ENCODE data around the gene CLPTM1L.
"Not testable (repeated sequence)": the region's sequence is repeated elsewhere in the genome, so short reads cannot be mapped to it uniquely, and the experiment has no call there.

The CLPTM1L gene

DNA sequence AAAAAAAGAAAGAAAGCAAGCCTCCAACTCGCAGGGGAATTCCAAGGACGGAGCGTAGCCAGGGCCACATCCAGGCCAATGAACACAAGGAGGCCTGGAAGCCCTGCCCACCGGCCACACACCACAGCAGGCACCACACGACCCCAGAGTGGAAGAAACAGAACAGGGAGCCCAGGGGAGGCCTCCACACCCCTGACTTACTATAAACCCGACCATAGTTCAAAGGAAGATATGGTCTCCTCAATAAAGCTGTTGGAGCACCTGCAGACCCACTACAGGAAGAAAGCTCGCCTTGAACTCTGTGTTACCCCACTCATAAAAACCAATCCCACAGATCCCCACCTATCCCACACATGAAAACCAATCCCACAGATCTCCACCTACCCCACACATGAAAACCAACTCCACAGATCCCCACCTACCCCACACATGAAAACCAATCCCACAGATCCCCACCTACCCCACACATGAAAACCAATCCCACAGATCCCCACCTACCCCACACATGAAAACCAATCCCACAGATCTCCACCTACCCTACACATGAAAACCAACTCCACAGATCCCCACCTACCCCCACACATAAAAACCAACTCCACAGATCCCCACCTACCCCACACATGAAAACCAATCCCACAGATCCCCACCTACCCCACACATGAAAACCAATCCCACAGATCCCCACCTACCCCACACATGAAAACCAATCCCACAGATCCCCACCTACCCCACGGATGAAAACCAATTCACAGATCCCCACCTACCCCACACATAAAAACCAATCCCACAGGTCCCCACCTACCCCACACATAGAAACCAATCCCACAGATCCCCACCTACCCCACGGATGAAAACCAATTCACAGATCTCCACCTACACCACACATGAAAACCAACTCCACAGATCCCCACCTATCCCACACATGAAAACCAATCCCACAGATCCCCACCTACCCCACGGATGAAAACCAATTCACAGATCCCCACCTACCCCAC, 69.2 kb downstream of the CLPTM1L start:
- peaks cover 27% of the 10 kb centered on the region for H3K36me3 ChIP-seq (ENCODE audit: insufficient read depth, low read length)
- not testable (repeated sequence) for H3K27ac ChIP-seq (ENCODE audit: low read depth, low read length); H3K4me1 ChIP-seq (ENCODE audit: insufficient read depth, low read length); H3K9me3 ChIP-seq (ENCODE audit: insufficient read depth, low read depth, low read length); H3K4me3 ChIP-seq (ENCODE audit: low read length); H3K9ac ChIP-seq (ENCODE audit: low read depth, low read length); H3K27me3 ChIP-seq (ENCODE audit: insufficient read depth, low read length)
- 89% methylated on average over 10 of the region's 10 CpGs for WGBS

DNA sequence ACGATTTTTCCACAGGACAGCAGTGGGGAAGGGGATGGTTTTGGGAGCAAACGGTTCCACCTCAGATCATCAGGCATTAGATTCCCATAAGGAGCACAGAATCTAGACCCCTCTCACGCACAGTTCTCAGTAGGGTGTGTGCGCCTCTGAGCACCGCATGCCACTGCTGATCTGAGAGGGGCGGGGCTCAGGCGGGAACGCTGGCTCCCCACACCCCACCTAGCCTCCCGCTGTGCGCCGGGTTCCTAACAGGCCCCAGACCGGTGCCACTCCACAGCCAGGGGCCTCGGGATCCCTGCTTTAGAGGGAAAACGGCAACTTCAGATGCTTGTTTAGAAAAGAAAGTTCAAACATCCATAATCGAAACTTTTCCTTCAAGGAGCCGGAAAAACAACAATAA, 70.4 kb downstream of the CLPTM1L start:
- Histone ChIP-seq H3K4me1 (ENCODE audit: insufficient read depth, low read length) (no peaks in the 10 kb centered on the region), H3K36me3 (ENCODE audit: insufficient read depth, low read length) (peaks cover 34% of the 10 kb centered on the region), H3K9me3 (ENCODE audit: insufficient read depth, low read depth, low read length) (no peaks in the 10 kb centered on the region), H3K9ac (ENCODE audit: low read depth, low read length) (no peak overlapping the region), H3K27ac (ENCODE audit: low read depth, low read length) (no peak overlapping the region), H3K4me3 (ENCODE audit: low read length) (no peak overlapping the region), H3K27me3 (ENCODE audit: insufficient read depth, low read length) (no peaks in the 10 kb centered on the region)
- WGBS = 93% methylated on average over 16 of the region's 16 CpGs

DNA sequence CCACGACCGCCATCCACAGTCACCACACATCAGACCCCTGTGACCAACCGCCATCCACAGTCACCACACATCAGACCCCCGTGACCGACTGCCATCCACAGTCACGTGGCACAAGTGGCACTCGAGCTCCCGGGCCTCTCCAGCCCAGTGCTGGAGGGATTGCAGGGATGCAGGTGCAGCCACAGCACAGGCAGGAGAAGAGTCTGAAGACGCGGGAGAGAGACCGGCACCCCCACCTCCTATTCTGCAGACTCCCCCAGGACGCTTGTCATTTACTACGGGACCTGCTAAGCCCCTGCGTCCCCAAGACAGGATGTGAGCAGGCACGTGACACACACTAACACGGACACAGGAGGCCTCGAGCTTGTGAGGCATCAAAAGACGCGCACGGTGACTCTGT, 71.2 kb downstream of the CLPTM1L start:
- no peak overlapping the region for H3K4me3 ChIP-seq (ENCODE audit: low read length)
- H3K9ac ChIP-seq (ENCODE audit: low read depth, low read length) = no peak overlapping the region
- no peak overlapping the region for H3K27ac ChIP-seq (ENCODE audit: low read depth, low read length)
- no peaks in the 10 kb centered on the region for H3K4me1 ChIP-seq (ENCODE audit: insufficient read depth, low read length)
- no peaks in the 10 kb centered on the region for H3K27me3 ChIP-seq (ENCODE audit: insufficient read depth, low read length)
- peaks cover 31% of the 10 kb centered on the region for H3K36me3 ChIP-seq (ENCODE audit: insufficient read depth, low read length)
- H3K9me3 ChIP-seq (ENCODE audit: insufficient read depth, low read depth, low read length) = no peaks in the 10 kb centered on the region
- WGBS = 96% methylated on average over 20 of the region's 20 CpGs

GRCh38 chr5:1272201-1272600, 72.7 kb downstream of the CLPTM1L start:
- no peak overlapping the region for H3K27ac ChIP-seq (ENCODE audit: low read depth, low read length)
- H3K9me3 ChIP-seq (ENCODE audit: insufficient read depth, low read depth, low read length) = no peaks in the 10 kb centered on the region
- WGBS = 96% methylated on average over 17 of the region's 21 CpGs
- no peak overlapping the region for H3K9ac ChIP-seq (ENCODE audit: low read depth, low read length)
- no peaks in the 10 kb centered on the region for H3K27me3 ChIP-seq (ENCODE audit: insufficient read depth, low read length)
- H3K4me1 ChIP-seq (ENCODE audit: insufficient read depth, low read length) = no peaks in the 10 kb centered on the region
- H3K36me3 ChIP-seq (ENCODE audit: insufficient read depth, low read length) = peaks cover 26% of the 10 kb centered on the region
- H3K4me3 ChIP-seq (ENCODE audit: low read length) = no peak overlapping the region

GRCh38 chr5:1270933-1271914, 73.7 kb downstream of the CLPTM1L start:
- Histone ChIP-seq H3K4me1 (ENCODE audit: insufficient read depth, low read length) (no peaks in the 10 kb centered on the region), H3K27ac (ENCODE audit: low read depth, low read length) (no peak overlapping the region), H3K4me3 (ENCODE audit: low read length) (no peak overlapping the region), H3K36me3 (ENCODE audit: insufficient read depth, low read length) (peaks cover 31% of the 10 kb centered on the region), H3K9ac (ENCODE audit: low read depth, low read length) (no peak overlapping the region), H3K9me3 (ENCODE audit: insufficient read depth, low read depth, low read length) (no peaks in the 10 kb centered on the region), H3K27me3 (ENCODE audit: insufficient read depth, low read length) (no peaks in the 10 kb centered on the region)
- WGBS = 97% methylated on average over 39 of the region's 39 CpGs

DNA sequence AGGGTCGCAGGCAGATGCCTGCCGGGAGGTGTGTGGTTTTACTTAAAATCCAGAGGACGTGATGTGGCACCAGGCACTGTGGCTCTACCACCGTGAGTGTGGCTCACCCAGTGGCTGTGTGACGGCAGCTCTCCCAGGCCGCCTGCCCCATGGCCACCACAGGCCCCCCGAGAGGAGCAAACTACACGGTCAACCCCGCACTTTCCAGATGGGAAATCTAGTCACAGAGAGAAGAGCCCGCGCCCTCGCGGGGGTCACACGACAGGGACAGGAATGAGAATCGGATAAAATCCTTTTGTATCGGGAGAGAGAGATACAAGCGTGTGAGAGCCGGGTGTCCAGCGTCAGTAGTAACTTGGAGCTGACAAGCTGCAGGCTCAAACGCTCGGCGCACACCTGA, 74.5 kb downstream of the CLPTM1L start:
- Histone ChIP-seq H3K9ac (ENCODE audit: low read depth, low read length) (no peak overlapping the region), H3K36me3 (ENCODE audit: insufficient read depth, low read length) (peaks cover 34% of the 10 kb centered on the region), H3K4me3 (ENCODE audit: low read length) (no peak overlapping the region), H3K27ac (ENCODE audit: low read depth, low read length) (no peak overlapping the region), H3K27me3 (ENCODE audit: insufficient read depth, low read length) (no peaks in the 10 kb centered on the region), H3K9me3 (ENCODE audit: insufficient read depth, low read depth, low read length) (no peaks in the 10 kb centered on the region), H3K4me1 (ENCODE audit: insufficient read depth, low read length) (no peaks in the 10 kb centered on the region)
- 96% methylated on average over 22 of the region's 22 CpGs for WGBS

GRCh38 chr5:1268666-1269065, 76.2 kb downstream of the CLPTM1L start:
- no peak overlapping the region for H3K4me3 ChIP-seq (ENCODE audit: low read length)
- H3K27me3 ChIP-seq (ENCODE audit: insufficient read depth, low read length) = no peaks in the 10 kb centered on the region
- no peak overlapping the region for H3K9ac ChIP-seq (ENCODE audit: low read depth, low read length)
- no peak overlapping the region for H3K27ac ChIP-seq (ENCODE audit: low read depth, low read length)
- H3K9me3 ChIP-seq (ENCODE audit: insufficient read depth, low read depth, low read length) = 0 out of 2 replicates have a peak, but pooled peaks cover 3% of the 10 kb centered on the region
- peaks cover 46% of the 10 kb centered on the region for H3K36me3 ChIP-seq (ENCODE audit: insufficient read depth, low read length)
- 95% methylated on average over 13 of the region's 13 CpGs for WGBS
- H3K4me1 ChIP-seq (ENCODE audit: insufficient read depth, low read length) = no peaks in the 10 kb centered on the region

DNA sequence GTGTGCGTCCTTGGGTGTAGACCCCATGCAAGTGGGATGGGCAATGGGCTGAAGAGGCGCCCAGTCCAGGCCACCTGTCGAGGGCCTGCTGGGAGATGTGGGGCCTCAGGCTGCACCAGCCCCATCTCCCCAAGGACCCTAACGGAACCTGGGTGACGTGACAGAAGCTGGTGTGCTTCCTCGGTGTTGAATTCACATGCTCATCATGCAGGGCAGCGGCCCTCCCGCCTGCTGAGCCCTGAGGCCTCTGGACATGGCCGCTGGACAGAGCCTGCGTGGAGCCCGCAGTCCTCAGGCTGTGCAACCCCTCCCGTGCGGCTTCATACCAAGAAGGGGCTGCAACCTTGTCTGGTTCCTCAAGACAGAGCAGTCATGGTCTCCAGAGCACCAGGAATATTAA, 76.8 kb downstream of the CLPTM1L start:
- 95% methylated on average over 13 of the region's 13 CpGs for WGBS
- Histone ChIP-seq H3K27me3 (ENCODE audit: insufficient read depth, low read length) (no peaks in the 10 kb centered on the region), H3K4me3 (ENCODE audit: low read length) (no peak overlapping the region), H3K4me1 (ENCODE audit: insufficient read depth, low read length) (no peaks in the 10 kb centered on the region), H3K27ac (ENCODE audit: low read depth, low read length) (no peak overlapping the region), H3K9me3 (ENCODE audit: insufficient read depth, low read depth, low read length) (peaks cover 4% of the 10 kb centered on the region; the same call in 1 of the 2 replicates), H3K36me3 (ENCODE audit: insufficient read depth, low read length) (peaks cover 50% of the 10 kb centered on the region), H3K9ac (ENCODE audit: low read depth, low read length) (no peak overlapping the region)

Measured in HUES64 (cell line).